Left lung (tissue), 10 donors: ENCODE data around the gene MTMR2. TPM values are rescaled to one million over a fixed set of nuclear protein-coding genes. Genes with fewer than 3 reads are reported as not detected.
"Not testable (repeated sequence)": the region's sequence is repeated elsewhere in the genome, so short reads cannot be mapped to it uniquely, and the experiment has no call there.

Experiments
- ATAC-seq: fragments of 200-7000 bp; cut with Tn5 transposase; one replicate; pipeline ENCODE4 v1.9.1; 2020; ENCODE audit warnings: moderate library complexity
- DNase-seq, 4 donors: peaks; one replicate each; pipeline ENCODE4 v3.0.0-alpha.2; 2013 to 2020
- H3K27ac ChIP-seq, 2 donors: fragments of 200-600 bp; sonication (generic) in 1 of 2; one replicate each; pipeline versions ENCODE4 v1.5.0 to v1.8.0; 2020 to 2021
- H3K27me3 ChIP-seq, 2 donors: fragments of 200-600 bp; sonication (generic) in 1 of 2; one replicate each; pipeline versions ENCODE4 v1.5.0 to v1.8.0; 2020 to 2021
- H3K36me3 ChIP-seq, 2 donors: fragments of 200-600 bp; sonication (generic) in 1 of 2; one replicate each; pipeline versions ENCODE4 v1.5.0 to v1.8.0; 2020 to 2021
- H3K4me1 ChIP-seq, 2 donors: fragments of 200-600 bp; one replicate each; pipeline ENCODE4 v1.8.0; 2021
- H3K4me3 ChIP-seq, 2 donors: fragments of 200-600 bp; sonication (generic) in 1 of 2; one replicate each; pipeline versions ENCODE4 v1.5.0 to v1.8.0; 2020 to 2021; ENCODE audit warnings: mild to moderate bottlenecking in 1 of 2
- H3K9me3 ChIP-seq, 2 donors: fragments of 200-600 bp; sonication (generic) in 1 of 2; one replicate each; pipeline versions ENCODE4 v1.5.0 to v1.8.0; 2020 to 2021
- intact Hi-C, 2 donors: fragments of 100-400 bp; cut with DNase I; formaldehyde crosslinking; loops; one replicate each; pipeline versions ENCODE4 v1.11.2 to v1.14.2; 2022
- polyA plus RNA-seq, 6 donors: library from polyadenylated mRNA; unstranded; fragments of 120-200 nt; gene quantifications; one replicate each; pipeline ENCODE4 v1.2.1, GENCODE V29; 2013; ENCODE audit not compliant: insufficient read length in 6 of 6
- total RNA-seq, 2 donors: library from RNA; stranded (reverse); fragmentation: NEBNext Ultra II Directional; extraction: Animal tissue kit (Norgen Biotek cat#: 25700); gene quantifications; one replicate each; pipeline ENCODE4 v1.2.1, GENCODE V29; 2021
- TF ChIP-seq, protein P1 (sequence below), 2 donors: fragments of 200-600 bp; sonication (generic) in 1 of 2; IDR thresholded peaks; one replicate each; pipeline versions ENCODE4 v1.5.0 to v1.8.0; 2021; ENCODE audit warnings: antibody characterized with exemption in 2 of 2
- donor health status: DM: no; HTN: yes; CAD: no.
- donor health status: DM: no; HTN: no; CAD: no.

MTMR2 gene
- total and polyA plus RNA-seq, 8 donors: 33.3 to 73.5 (median 56.0) TPM

DNA sequence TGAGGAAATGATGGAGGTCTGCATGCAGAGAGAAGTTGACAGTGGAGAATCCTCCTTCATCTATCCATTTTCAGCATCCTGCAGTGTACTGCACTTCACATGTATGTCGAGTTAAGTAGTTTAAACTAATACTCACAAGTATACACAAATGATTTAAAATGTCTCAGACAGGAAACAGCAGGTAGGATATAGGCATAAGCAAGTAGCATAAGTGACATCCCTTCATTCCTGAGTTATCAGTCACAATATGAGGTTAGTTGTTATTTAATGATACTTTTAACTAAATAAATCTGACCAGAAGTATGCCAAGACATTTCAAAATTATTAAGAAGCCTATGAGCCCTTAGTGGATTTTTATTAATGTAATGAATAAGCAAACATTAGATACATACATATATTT lies 37.4 kb downstream of the MTMR2 start:
- Histone ChIP-seq H3K27ac (no peak overlapping the region), H3K36me3 (peaks cover 0 to 13% of the 10 kb centered on the region in 2 donors), H3K27me3 (no peaks in the 10 kb centered on the region), H3K4me1 (peaks cover 0 to 8% of the 10 kb centered on the region in 2 donors), H3K9me3 (no peaks in the 10 kb centered on the region), H3K4me3 (no peak overlapping the region)
- intact Hi-C loops: no loop called here
- no peak for DNase-seq
- TF ChIP-seq, protein P1, sequence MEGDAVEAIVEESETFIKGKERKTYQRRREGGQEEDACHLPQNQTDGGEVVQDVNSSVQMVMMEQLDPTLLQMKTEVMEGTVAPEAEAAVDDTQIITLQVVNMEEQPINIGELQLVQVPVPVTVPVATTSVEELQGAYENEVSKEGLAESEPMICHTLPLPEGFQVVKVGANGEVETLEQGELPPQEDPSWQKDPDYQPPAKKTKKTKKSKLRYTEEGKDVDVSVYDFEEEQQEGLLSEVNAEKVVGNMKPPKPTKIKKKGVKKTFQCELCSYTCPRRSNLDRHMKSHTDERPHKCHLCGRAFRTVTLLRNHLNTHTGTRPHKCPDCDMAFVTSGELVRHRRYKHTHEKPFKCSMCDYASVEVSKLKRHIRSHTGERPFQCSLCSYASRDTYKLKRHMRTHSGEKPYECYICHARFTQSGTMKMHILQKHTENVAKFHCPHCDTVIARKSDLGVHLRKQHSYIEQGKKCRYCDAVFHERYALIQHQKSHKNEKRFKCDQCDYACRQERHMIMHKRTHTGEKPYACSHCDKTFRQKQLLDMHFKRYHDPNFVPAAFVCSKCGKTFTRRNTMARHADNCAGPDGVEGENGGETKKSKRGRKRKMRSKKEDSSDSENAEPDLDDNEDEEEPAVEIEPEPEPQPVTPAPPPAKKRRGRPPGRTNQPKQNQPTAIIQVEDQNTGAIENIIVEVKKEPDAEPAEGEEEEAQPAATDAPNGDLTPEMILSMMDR (IDR thresholded peaks at IDR 0.05): no peak
- no peak for ATAC-seq

DNA sequence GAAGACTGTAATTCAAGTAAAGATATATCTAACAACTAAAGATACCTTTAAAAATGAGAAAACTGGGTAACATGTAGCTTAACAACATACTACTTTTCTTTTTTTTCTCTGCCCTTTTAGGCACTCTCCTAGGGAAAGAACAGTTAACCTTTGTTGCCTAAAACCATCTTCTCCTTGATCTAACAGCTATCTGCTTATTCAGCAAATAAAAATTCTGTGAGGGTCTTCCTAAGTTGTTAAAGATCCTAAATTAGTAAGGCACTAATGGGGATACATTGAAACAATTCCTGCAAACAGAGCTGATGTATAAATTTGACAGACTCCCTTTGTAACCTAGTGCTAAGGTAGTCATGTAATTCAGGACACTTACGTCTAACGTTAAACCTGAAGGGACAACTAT lies 39.1 kb downstream of the MTMR2 start:
- ATAC-seq (no peak), DNase-seq (no peak)
- Histone ChIP-seq H3K27ac (no peak overlapping the region), H3K4me1 (peaks cover 0 to 8% of the 10 kb centered on the region in 2 donors), H3K9me3 (no peaks in the 10 kb centered on the region), H3K36me3 (peaks cover 0 to 13% of the 10 kb centered on the region in 2 donors), H3K27me3 (no peaks in the 10 kb centered on the region), H3K4me3 (no peak overlapping the region)
- TF ChIP-seq, protein P1 (IDR thresholded peaks at IDR 0.05): no peak
- intact Hi-C loops: no loop called here

DNA sequence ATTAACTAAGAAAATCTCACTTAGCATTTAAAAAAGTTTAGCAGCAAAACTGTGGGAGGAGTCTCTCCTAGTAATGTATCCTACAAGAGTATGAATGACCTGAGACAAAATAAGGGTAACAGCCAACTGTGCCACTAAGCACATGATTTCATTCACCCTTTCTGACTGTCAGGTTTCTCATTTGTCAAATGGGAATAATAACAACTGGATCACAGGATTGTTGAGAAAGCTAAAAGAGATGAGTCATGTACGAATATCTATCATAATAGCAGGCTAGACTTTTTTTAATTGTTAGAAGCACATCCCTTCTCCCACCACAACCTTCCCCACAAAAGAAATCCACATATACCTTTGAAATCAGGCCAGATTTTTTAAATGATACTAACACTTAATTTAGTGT lies 39.5 kb downstream of the MTMR2 start:
- Histone ChIP-seq H3K27ac (no peak overlapping the region), H3K4me3 (no peak overlapping the region), H3K27me3 (no peaks in the 10 kb centered on the region), H3K36me3 (peaks cover 0 to 13% of the 10 kb centered on the region in 2 donors), H3K4me1 (peaks cover 0 to 8% of the 10 kb centered on the region in 2 donors), H3K9me3 (no peaks in the 10 kb centered on the region)
- TF ChIP-seq, protein P1 (IDR thresholded peaks at IDR 0.05): no peak
- no peak for DNase-seq
- no peak for ATAC-seq
- intact Hi-C loops: no loop called here

DNA sequence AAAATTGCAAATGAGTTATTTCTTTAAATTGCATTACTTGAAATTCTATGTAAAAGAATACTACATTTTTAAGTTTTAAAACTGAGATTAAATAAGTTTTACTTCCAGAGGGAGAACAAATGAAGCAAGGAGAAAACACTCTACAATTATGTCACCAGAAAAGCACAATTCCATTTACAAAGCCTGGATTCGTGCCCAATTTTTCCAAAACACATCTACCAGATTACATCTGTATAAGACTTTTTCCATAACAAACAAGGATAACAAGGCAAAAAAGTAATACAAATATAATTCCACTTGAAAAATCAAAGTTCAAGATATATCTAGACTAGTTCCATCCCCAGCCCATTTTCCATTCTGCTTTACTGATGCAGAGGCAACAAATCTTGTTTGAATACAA lies 40.5 kb downstream of the MTMR2 start:
- DNase-seq (peak in 1 of 4 donors; percentile 27), ATAC-seq (no peak)
- intact Hi-C loops: no loop called here
- H3K4me3 ChIP-seq: no peak overlapping the region
- no peaks in the 10 kb centered on the region for H3K27me3 ChIP-seq
- H3K36me3 ChIP-seq: peaks cover 0 to 13% of the 10 kb centered on the region in 2 donors
- TF ChIP-seq, protein P1 (IDR thresholded peaks at IDR 0.05): no peak
- H3K4me1 ChIP-seq: peaks cover 0 to 8% of the 10 kb centered on the region in 2 donors
- H3K27ac ChIP-seq: no peak overlapping the region
- H3K9me3 ChIP-seq: no peaks in the 10 kb centered on the region

DNA sequence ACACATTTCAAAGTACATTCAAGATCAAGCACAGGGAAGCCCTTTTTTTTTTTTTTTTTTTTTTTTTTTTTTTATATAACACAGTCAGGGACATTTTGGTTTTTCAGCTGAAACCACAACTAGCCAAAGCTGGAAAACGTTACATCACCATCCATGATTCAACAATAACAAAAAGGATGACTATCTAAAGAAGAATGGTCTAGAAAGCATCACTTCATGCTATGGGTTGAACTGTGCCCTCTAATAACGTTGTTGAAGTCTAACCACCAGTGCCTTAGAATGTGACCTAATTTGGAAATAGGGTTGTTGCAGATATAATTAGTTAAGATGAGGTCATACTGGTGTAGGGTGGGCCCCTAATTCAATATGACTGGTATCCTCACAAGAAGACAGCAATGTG lies 46.6 kb downstream of the MTMR2 start:
- peaks cover 0 to 5% of the 10 kb centered on the region in 2 donors for H3K36me3 ChIP-seq
- H3K27me3 ChIP-seq: no peaks in the 10 kb centered on the region
- H3K27ac ChIP-seq: peak overlapping the region in 1 of 2 donors; percentile 41
- intact Hi-C loops: no loop called here
- TF ChIP-seq, protein P1 (IDR thresholded peaks at IDR 0.05): no peak
- peak; percentile 53 for ATAC-seq
- H3K9me3 ChIP-seq: no peaks in the 10 kb centered on the region
- H3K4me1 ChIP-seq: no peaks in the 10 kb centered on the region
- DNase-seq: no peak
- no peak overlapping the region for H3K4me3 ChIP-seq

DNA sequence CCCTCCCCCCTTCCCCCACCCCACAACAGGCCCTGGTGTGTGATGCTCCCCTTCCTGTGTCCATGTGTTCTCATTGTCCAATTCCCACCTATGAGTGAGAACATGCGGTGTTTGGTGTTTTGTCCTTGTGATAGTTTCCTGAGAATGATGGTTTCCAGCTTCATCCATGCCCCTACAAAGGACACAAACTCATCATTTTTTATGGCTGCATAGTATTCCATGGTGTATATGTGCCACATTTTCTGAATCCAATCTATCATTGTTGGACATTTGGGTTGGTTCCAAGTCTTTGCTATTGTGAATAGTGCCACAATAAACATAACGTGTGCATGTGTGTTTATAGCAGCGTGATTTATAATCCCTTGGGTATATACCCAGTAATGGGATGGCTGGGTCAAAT lies 53.0 kb downstream of the MTMR2 start:
- H3K27ac ChIP-seq, intact Hi-C loops, DNase-seq: not testable (repeated sequence)

More for the DNA sequence above, 53.0 kb downstream of the MTMR2 start:
- H3K4me1 ChIP-seq, H3K27me3 ChIP-seq, H3K9me3 ChIP-seq, ATAC-seq, H3K4me3 ChIP-seq, H3K36me3 ChIP-seq: not testable (repeated sequence)
